Measurements from ENCODE around the gene CHIC1.
A peak's percentile ranks its signal among the peaks of the same experiment; 100 is the strongest.
"Not testable (repeated sequence)": the region's sequence is repeated elsewhere in the genome, so short reads cannot be mapped to it uniquely, and the experiment has no call there.

The CHIC1 gene

DNA sequence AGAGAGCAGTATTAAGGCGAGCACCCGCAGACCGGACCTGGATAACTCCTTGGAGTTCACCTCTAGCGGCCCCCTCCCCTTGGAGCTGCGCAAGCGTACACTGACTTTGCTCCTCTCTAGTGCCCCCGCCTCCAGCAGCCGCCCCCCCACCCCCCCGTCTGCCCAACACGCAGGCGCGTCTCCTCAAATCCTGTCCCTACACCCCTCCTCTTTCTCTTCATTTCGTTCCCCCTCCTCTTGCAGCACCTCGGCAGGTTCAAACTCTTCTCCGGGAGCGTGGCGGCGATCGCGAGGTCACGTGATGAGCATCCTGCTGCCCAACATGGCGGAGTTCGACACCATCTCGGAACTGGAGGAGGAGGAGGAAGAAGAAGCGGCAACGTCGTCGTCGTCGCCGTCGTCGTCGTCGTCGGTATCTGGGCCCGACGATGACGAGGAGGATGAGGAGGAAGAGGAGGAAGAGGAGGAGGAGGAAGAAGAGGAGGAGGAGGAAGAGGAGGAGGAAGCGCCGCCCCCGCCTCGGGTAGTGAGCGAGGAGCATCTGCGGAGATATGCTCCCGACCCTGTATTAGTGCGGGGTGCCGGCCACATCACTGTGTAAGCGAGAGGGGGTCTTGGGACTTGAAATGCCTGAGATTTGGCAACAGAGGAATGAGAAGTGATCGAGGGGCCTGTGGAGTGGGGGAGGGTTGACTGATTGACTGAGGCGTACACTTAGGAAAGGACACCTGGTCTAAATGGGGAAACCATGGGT, at the start of gene CHIC1:
CHIC1 (plus strand) TSS at position 214 of the 754 bp plus-strand sequence; CDS start at position 302, 88 bp downstream.
- Mint-ChIP-seq H3K4me1 (peaks cover 24% of the 10 kb centered on the region), H3K4me3 (peak within 1 kb of the TSS; percentile 96), H3K36me3 (peaks cover 2% of the 10 kb centered on the region), H3K27me3 (peaks cover 5% of the 10 kb centered on the region), H3K27ac (peak within 1 kb of the TSS; percentile 98), H3K9me3 (no peaks in the 10 kb centered on the region)
- CTCF ChIA-PET = no interaction called here
- DNase-seq = peak; percentile 81

DNA sequence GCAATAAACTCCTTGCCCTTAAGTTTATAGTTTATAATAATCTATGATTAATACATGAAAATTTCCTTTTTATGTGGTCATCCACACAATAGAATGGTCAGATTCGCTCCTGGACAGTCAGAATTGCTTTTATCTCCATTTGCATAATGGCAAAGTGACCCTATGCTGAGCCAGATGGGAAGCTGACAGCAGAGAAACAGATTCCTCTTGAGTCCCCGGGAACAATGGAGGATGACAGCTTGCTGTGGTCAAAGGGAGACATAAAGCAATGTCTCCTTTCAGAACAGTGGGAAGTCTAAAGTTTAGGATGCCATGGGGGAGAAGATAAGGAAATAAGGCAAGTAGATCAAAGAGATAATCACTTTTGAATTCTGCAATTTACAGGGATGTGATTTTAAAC, 40.2 kb upstream of the CHIC1 start:
- H3K4me1 Mint-ChIP-seq, H3K36me3 Mint-ChIP-seq, H3K27ac Mint-ChIP-seq, H3K27me3 Mint-ChIP-seq, H3K9me3 Mint-ChIP-seq, CTCF ChIA-PET, DNase-seq, H3K4me3 Mint-ChIP-seq: not testable (repeated sequence)

DNA sequence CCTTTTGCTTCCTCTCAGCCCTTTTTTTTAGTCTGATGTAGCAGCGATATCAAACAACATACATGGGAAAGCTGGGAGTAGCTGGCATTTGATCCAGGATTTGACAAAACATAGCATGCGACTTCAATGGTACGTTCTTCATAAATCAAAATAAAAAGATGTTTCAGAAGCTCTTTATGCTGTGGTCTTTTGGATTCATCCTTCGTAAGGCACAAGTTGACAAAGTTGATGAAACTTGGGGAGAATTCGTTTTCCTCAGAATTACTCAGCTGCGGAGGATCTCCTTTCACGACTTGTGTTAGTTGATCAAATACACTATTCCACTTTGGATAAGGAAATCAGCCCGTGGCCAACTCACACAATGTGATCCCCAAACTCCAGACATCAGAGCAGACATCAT, 38.1 kb upstream of the CHIC1 start:
- H3K4me3 Mint-ChIP-seq = no peak overlapping the region
- H3K4me1 Mint-ChIP-seq = no peaks in the 10 kb centered on the region
- no peak overlapping the region for H3K27ac Mint-ChIP-seq
- H3K9me3 Mint-ChIP-seq = peaks cover 21% of the 10 kb centered on the region
- CTCF ChIA-PET = no interaction called here
- DNase-seq = no peak
- H3K27me3 Mint-ChIP-seq = no peaks in the 10 kb centered on the region
- no peaks in the 10 kb centered on the region for H3K36me3 Mint-ChIP-seq

DNA sequence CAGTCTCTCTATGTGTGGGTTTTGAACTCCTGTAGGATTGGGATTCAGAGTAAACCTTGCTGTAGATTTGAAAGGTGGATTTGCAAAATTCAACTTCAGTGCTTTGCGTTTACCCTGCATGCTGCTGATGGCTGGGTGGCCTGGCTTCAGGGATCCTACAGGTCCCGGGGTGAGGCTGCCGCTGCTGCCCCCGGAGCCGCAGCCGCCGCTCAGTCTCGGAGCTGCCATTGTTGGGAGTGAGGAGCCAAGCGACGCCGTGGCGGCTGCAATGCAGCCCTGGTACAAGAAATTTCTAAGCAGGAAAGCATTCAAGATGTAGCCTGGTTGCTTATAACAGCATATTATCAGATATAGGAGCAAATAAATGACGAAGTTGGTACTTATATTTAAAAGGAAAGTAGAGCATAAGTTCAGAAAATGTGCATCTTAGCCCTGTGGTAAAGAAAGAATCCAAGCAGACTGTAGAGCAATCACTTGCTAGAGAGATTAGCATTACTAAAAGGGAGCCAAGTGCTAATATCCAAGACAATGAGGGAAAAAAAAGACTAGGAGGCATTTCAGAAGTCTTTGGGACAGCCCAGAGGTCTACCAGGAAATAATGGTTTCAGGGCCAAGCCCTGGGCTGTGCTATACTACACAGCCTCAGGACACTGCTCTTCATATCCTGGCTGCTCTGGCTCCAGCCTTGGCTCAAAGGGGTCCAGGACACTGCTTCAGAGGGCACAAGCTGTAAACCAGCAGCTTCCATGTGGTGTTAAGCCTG, 36.9 kb upstream of the CHIC1 start:
- Mint-ChIP-seq H3K4me3 (no peak overlapping the region), H3K27ac (no peak overlapping the region), H3K36me3 (no peaks in the 10 kb centered on the region), H3K4me1 (no peaks in the 10 kb centered on the region), H3K27me3 (no peaks in the 10 kb centered on the region), H3K9me3 (peaks cover 30% of the 10 kb centered on the region)
- CTCF ChIA-PET = no interaction called here
- no peak for DNase-seq

DNA sequence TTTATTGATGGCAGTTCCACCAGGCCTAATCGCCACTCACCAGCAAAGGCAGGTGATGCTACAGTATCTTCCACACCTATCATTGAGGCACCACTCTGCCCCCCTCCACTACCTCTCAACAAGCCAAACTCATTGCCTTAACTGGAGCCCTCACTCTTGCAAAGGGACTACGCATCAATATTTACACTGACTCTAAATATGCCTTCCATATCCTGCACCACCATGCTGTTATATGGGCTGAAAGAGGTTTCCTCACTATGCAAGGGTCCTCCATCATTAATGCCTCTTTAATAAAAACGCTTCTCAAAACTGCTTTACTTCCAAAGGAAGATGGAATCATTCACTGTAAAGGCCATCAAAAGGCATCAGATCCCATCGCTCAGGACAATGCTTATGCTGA, 31.3 kb upstream of the CHIC1 start:
- not testable (repeated sequence) for H3K36me3 Mint-ChIP-seq

DNA sequence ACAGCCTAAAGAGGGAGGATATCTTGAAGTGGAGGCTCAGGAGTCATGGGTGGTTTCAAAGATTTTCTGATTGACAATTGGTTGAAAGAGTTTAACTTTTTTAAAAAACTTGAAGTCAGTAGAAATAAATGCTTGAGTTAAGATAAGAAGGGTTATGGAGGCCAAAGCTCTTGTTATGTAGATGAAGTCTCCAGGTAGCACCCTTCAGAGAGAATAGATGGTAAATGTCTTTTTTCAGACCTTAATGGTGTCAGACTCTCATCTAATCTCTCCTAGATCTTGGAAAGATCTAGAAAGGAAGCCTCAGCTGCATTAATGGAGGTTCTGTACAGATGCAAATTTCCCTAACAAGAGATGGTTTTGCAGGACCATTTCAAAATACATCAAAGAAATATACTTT, 6.8 kb upstream of the CHIC1 start:
- Mint-ChIP-seq H3K27me3 (no peaks in the 10 kb centered on the region), H3K4me1 (peaks cover 2% of the 10 kb centered on the region), H3K27ac (no peak overlapping the region), H3K4me3 (no peak overlapping the region), H3K9me3 (no peaks in the 10 kb centered on the region), H3K36me3 (no peaks in the 10 kb centered on the region)
- no peak for DNase-seq
- CTCF ChIA-PET = no interaction called here

More for the DNA sequence above, 31.3 kb upstream of the CHIC1 start:
- CTCF ChIA-PET, H3K4me1 Mint-ChIP-seq, DNase-seq, H3K4me3 Mint-ChIP-seq, H3K27me3 Mint-ChIP-seq, H3K27ac Mint-ChIP-seq: not testable (repeated sequence)
- H3K9me3 Mint-ChIP-seq = peaks cover 33% of the 10 kb centered on the region

DNA sequence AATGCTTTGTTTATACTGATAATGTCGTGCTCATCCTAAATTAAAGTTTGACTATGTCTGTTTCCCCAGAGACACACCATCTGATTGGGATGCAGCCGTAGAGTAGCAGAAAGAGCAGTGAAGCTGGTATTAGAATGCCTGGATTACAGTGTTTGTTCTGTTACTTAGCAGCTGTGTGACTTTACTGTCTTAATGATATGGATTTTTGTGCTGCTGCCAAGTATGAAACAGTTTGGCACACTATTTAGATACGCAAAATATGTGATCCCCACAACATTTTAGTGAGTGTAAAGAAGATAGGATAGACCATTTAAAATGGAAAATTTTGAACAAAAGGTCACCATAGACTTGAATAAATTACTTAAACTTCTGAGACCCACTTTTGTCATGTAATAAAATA, 1.2 kb upstream of the CHIC1 start:
- DNase-seq = no peak
- Mint-ChIP-seq H3K27me3 (peaks cover 5% of the 10 kb centered on the region), H3K4me1 (peaks cover 24% of the 10 kb centered on the region), H3K4me3 (peak overlapping the region; percentile 96), H3K27ac (no peak overlapping the region), H3K9me3 (no peaks in the 10 kb centered on the region), H3K36me3 (peaks cover 2% of the 10 kb centered on the region)
- CTCF ChIA-PET = no interaction called here

DNA sequence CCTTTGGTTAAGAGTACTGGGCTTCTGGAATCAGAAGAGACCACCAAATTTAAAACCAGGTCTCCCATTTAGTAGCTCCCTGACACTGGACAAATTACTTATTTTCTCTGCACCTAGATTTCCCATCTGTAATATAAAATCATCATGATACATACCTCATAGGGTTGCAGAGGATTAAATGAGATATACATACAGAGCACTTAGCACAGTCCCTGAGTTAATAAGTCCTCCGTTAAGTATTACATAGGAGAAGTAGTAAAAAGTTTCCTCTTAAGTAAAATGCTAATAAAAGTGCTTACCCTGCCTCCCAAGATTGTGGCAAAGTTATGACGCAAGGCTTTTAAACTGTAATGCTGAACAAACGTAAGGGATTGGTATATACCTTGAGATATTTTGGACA, 539 bp upstream of the CHIC1 start:
- DNase-seq = no peak
- no peaks in the 10 kb centered on the region for H3K9me3 Mint-ChIP-seq
- H3K4me3 Mint-ChIP-seq = peak overlapping the region; percentile 96
- peaks cover 5% of the 10 kb centered on the region for H3K27me3 Mint-ChIP-seq
- H3K4me1 Mint-ChIP-seq = peaks cover 24% of the 10 kb centered on the region
- peaks cover 2% of the 10 kb centered on the region for H3K36me3 Mint-ChIP-seq
- CTCF ChIA-PET = no interaction called here
- peak overlapping the region; percentile 98 for H3K27ac Mint-ChIP-seq

DNA sequence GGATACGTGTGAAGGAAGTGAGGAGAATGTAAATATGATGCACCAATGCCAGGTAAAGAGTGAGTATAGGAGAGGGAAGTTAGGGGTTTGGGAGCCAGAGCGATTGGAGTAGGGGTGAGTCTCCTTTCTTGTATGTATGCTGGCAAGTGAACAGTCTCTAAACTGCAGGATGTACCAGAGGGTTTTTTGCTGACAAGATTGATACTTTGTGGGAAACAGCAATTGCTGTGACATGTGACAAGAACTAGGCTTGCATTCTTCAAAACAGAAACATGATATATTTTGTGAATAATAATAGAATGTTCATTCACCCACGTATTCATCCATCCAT, 706 bp downstream of the CHIC1 start:
- CTCF ChIA-PET = no interaction called here
- Mint-ChIP-seq H3K4me3 (peak overlapping the region; percentile 96), H3K27me3 (peaks cover 5% of the 10 kb centered on the region)

DNA sequence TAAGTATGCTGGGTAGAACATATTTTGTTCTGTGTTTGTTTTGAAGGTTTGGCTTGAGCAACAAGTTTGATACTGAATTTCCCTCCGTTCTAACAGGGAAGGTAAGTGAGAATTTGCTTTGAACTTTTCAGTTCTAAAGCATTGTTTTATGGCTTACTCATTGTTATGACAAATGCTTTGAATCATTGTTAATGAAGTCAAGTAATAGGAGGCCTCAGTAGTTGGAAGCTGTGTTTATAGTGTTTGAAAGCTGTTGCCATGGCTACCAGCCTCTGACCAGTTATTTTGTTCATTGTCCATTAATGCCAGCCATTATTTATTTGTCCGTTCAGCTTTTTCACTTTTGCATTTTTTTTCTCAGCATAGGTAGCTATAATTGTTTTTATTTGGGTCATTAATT, 14.4 kb downstream of the CHIC1 start:
- no peaks in the 10 kb centered on the region for H3K27me3 Mint-ChIP-seq
- no peak for DNase-seq
- H3K4me3 Mint-ChIP-seq = no peak overlapping the region
- H3K9me3 Mint-ChIP-seq = peaks cover 4% of the 10 kb centered on the region
- peaks cover 7% of the 10 kb centered on the region for H3K4me1 Mint-ChIP-seq
- H3K27ac Mint-ChIP-seq = no peak overlapping the region
- H3K36me3 Mint-ChIP-seq = peaks cover 12% of the 10 kb centered on the region
- CTCF ChIA-PET = no interaction called here

More for the DNA sequence above, 706 bp downstream of the CHIC1 start:
- Mint-ChIP-seq H3K4me1 (peaks cover 24% of the 10 kb centered on the region), H3K27ac (peak overlapping the region; percentile 98), H3K9me3 (no peaks in the 10 kb centered on the region), H3K36me3 (peaks cover 2% of the 10 kb centered on the region)
- no peak for DNase-seq

DNA sequence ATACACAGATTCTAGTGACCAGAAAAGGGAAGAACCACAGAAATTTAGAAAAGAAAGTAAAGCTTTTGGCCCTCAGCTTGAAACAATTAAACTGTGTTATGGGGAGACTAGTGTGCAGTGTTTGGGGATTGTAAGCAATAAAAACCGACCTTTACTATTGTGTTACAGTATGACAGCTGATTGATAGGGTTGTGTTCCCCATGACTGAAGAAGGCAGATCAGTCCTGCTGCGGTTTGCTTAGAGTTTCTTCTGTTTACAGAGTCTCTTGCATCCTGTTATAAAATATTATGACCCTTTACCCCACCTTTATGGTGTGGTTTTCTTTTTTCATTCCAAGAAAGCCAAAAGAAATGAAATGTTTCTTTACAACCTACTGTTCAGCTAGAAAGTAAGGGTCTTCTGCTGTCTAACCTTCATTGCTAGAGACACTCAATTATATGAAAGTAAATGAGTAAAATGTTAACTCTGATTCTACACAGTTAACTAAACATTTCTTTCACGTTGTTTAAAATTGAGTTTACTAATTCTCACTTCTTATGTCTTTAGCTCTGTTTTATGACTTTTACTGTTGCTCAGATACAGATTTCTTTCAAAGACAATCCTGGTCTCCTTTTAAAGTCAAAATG, 18.1 kb downstream of the CHIC1 start:
- H3K9me3 Mint-ChIP-seq = no peaks in the 10 kb centered on the region
- peaks cover 5% of the 10 kb centered on the region for H3K36me3 Mint-ChIP-seq
- H3K4me3 Mint-ChIP-seq = no peak overlapping the region
- H3K27me3 Mint-ChIP-seq = no peaks in the 10 kb centered on the region
- CTCF ChIA-PET = no interaction called here
- DNase-seq = no peak
- peaks cover 7% of the 10 kb centered on the region for H3K4me1 Mint-ChIP-seq
- H3K27ac Mint-ChIP-seq = no peak overlapping the region

DNA sequence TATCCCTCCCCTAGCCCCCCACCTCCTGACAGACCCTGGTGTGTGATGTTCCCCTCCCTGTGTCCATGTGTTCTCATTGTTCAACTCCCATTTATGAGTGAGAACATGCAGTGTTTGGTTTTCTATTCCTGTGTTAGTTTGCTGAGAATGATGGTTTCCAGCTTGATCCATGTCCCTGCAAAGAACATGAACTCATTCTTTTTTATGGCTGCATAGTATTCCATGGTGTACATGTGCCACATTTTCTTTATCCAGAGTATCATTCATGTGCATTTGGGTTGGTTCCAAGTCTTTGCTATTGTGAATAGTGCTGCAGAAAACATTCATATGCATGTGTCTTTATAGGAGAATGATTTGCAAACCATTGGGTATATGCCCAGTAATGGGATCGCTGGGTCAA, 34.8 kb downstream of the CHIC1 start:
- H3K9me3 Mint-ChIP-seq, H3K27me3 Mint-ChIP-seq, H3K4me3 Mint-ChIP-seq, DNase-seq, H3K4me1 Mint-ChIP-seq, H3K27ac Mint-ChIP-seq, CTCF ChIA-PET: not testable (repeated sequence)
- H3K36me3 Mint-ChIP-seq = peaks cover 26% of the 10 kb centered on the region

DNA sequence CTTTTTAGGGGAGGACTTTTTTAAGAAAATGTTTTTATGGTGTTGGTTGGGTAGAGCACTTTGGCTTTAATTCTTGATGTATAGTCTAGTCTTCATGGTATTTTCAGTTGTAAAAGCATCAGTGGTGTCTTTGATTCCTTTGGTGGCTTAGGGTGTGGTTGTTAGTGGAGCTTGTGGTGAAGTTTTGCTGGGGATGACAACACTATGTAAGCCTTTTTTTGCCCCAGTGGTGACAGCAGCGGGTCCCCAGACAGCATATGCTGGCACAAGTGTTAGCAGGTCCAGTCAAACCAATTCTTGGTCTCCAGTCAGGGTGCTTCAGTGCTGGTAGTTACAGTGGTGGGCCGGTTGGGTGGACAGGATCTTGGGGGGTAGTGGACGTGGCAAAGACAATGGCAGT, 52.0 kb downstream of the CHIC1 start:
- peaks cover 20% of the 10 kb centered on the region for H3K4me1 Mint-ChIP-seq
- H3K36me3 Mint-ChIP-seq = peaks cover 30% of the 10 kb centered on the region
- CTCF ChIA-PET = no interaction called here
- no peaks in the 10 kb centered on the region for H3K27me3 Mint-ChIP-seq
- peak; percentile 23 for DNase-seq
- H3K27ac Mint-ChIP-seq = peak overlapping the region; percentile 77
- H3K9me3 Mint-ChIP-seq = peaks cover 14% of the 10 kb centered on the region
- no peak overlapping the region for H3K4me3 Mint-ChIP-seq

DNA sequence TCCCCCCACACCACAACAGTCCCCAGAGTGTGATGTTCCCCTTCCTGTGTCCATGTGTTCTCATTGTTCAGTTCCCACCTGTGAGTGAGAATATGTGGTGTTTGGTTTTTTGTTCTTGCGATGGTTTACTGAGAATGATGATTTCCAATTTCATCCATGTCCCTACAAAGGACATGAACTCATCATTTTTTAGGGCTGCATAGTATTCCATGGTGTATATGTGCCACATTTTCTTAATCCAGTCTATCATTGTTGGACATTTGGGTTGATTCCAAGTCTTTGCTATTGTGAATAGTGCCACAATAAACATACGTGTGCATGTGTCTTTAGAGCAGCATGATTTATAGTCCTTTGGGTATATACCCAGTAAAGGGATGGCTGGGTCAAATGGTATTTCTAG, 78.7 kb downstream of the CHIC1 start:
- H3K9me3 Mint-ChIP-seq = peaks cover 30% of the 10 kb centered on the region
- H3K4me3 Mint-ChIP-seq, H3K4me1 Mint-ChIP-seq, DNase-seq, H3K27me3 Mint-ChIP-seq, H3K27ac Mint-ChIP-seq, CTCF ChIA-PET: not testable (repeated sequence)
- H3K36me3 Mint-ChIP-seq = peaks cover 29% of the 10 kb centered on the region

DNA sequence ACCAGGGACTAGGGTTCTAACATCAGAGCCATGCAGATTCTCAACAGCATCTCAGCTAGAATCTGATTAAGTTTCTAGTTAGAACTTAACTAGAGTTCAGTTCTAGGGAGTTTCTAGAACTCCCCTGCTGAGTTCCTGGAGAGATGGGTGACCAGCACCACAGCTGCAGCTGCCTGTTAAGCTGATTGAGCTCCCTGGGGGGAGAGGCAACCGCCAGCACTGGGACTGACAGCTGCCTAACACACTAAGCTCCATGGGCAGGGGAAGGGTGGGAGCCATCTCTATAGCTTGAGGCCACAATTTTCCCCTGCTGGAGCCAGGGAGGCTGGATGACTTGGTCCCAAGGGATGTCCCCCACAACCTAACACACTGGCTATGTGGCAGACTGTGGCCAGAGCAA, 84.2 kb downstream of the CHIC1 start:
- CTCF ChIA-PET = no interaction called here
- Mint-ChIP-seq H3K9me3 (peaks cover 14% of the 10 kb centered on the region), H3K27ac (no peak overlapping the region), H3K36me3 (peaks cover 14% of the 10 kb centered on the region), H3K27me3 (no peaks in the 10 kb centered on the region), H3K4me1 (no peaks in the 10 kb centered on the region), H3K4me3 (no peak overlapping the region)
- no peak for DNase-seq

All from activated naive CD4-positive, alpha-beta T cell treated with anti-CD3 and anti-CD28 coated beads, Interleukin-2, amount 10 ng/mL, durations not matched to agents 7 days and 5 days (primary cell).